Transverse colon (tissue), 4 donors: ENCODE results near the gene AOC1.

Experiments
- EP300 ChIP-seq: sonication (generic); formaldehyde crosslinking; IDR thresholded peaks from one replicate; pipeline ENCODE4 v1.6.1; 2017; ENCODE audit warnings: antibody characterized with exemption, low read depth
- POLR2A ChIP-seq: fragments of 450-650 bp; IDR thresholded peaks from one replicate; pipeline ENCODE4 v1.6.1; 2016; ENCODE audit warnings: antibody characterized with exemption, mild to moderate bottlenecking, moderate library complexity
- POLR2AphosphoS5 ChIP-seq, 3 donors: sonication (generic); formaldehyde crosslinking; IDR thresholded peaks; one replicate each; pipeline ENCODE4 v1.6.1; 2016; ENCODE audit warnings: antibody characterized with exemption in 3 of 3
- TF ChIP-seq, protein P1 (sequence below), 5 experiments: fragments of 200-600 bp in 3 of 5; fragments of 450-650 bp in 2 of 5; sonication (generic) in 3 of 5; IDR thresholded peaks; 1 replicate in 2 of 5; 2 replicates in 3 of 5; pipeline ENCODE4 v1.5.1; 2016 to 2017; ENCODE audit warnings: antibody characterized with exemption in 5 of 5, inconsistent platforms in 3 of 5, mild to moderate bottlenecking in 2 of 5, moderate library complexity in 1 of 5

DNA sequence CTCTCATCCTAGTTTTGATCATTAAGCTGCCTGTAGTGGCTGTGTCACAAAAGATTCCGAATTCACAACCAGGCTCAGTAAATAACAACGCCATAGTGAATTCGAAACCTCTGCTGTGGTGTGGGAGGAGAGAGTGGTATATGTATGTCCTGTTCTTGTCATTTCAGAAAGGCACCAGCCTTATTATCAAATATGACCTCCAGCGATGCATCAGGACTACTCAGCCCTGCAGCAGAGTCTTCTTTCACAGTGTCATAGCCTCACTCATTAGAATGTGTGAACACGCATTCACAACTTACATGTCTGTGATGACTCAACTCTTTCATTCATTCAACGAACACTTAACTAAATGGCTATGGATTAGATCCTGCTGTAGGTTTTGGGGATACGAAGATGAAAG, 15.3 kb downstream of the AOC1 start:
- no peak for TF ChIP-seq POLR2AphosphoS5 (IDR thresholded peaks at IDR 0.05)
- TF ChIP-seq EP300, result no peak
- no peak for TF ChIP-seq POLR2A
- TF ChIP-seq, protein P1, sequence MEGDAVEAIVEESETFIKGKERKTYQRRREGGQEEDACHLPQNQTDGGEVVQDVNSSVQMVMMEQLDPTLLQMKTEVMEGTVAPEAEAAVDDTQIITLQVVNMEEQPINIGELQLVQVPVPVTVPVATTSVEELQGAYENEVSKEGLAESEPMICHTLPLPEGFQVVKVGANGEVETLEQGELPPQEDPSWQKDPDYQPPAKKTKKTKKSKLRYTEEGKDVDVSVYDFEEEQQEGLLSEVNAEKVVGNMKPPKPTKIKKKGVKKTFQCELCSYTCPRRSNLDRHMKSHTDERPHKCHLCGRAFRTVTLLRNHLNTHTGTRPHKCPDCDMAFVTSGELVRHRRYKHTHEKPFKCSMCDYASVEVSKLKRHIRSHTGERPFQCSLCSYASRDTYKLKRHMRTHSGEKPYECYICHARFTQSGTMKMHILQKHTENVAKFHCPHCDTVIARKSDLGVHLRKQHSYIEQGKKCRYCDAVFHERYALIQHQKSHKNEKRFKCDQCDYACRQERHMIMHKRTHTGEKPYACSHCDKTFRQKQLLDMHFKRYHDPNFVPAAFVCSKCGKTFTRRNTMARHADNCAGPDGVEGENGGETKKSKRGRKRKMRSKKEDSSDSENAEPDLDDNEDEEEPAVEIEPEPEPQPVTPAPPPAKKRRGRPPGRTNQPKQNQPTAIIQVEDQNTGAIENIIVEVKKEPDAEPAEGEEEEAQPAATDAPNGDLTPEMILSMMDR (IDR thresholded peaks at IDR 0.05), result no peak
